HG03354 (cell line): ENCODE results near the gene CLCA1.

Experiments
- ATAC-seq: cut with Tn5 transposase; IDR thresholded peaks from one replicate; pipeline ENCODE4 v1.9.1; 2021; ENCODE audit warnings: mild to moderate bottlenecking; ENCODE audit not compliant: unreplicated experiment, poor library complexity, severe bottlenecking

The CLCA1 gene

GRCh38 chr1:86461482-86461881 is 7.2 kb upstream of the CLCA1 start:
- no peak for ATAC-seq

GRCh38 chr1:86464819-86465218 is 3.9 kb upstream of the CLCA1 start:
- ATAC-seq = no peak

- no peak for ATAC-seq
Measured at GRCh38 chr1:86466109-86466844, 2.5 kb upstream of the CLCA1 start.

GRCh38 chr1:86466986-86467385 is 1.7 kb upstream of the CLCA1 start:
- no peak for ATAC-seq

GRCh38 chr1:86470859-86471258 is 2.1 kb downstream of the CLCA1 start:
- no peak for ATAC-seq

GRCh38 chr1:86471291-86471690 is 2.6 kb downstream of the CLCA1 start:
- ATAC-seq = no peak

- no peak for ATAC-seq
Measured at GRCh38 chr1:86472152-86472551, 3.4 kb downstream of the CLCA1 start.

- peak; percentile 63 for ATAC-seq
Measured at GRCh38 chr1:86472767-86473166, 4.0 kb downstream of the CLCA1 start.

- no peak for ATAC-seq
Measured at GRCh38 chr1:86477256-86477655, 8.5 kb downstream of the CLCA1 start.

GRCh38 chr1:86477682-86478081 is 9.0 kb downstream of the CLCA1 start:
- no peak for ATAC-seq

- ATAC-seq = no peak
Measured at GRCh38 chr1:86478416-86479156, 9.9 kb downstream of the CLCA1 start.

- ATAC-seq = no peak
Measured at GRCh38 chr1:86481966-86482365, 13.2 kb downstream of the CLCA1 start.

- ATAC-seq = no peak
Measured at GRCh38 chr1:86487131-86487810, 18.5 kb downstream of the CLCA1 start.

GRCh38 chr1:86487811-86488141 is 19.0 kb downstream of the CLCA1 start:
- ATAC-seq = no peak

- no peak for ATAC-seq
Measured at GRCh38 chr1:86489242-86489878, 20.6 kb downstream of the CLCA1 start.

GRCh38 chr1:86491171-86491950 is 22.6 kb downstream of the CLCA1 start:
- ATAC-seq = no peak

GRCh38 chr1:86498281-86498680 is 29.6 kb downstream of the CLCA1 start:
- ATAC-seq = no peak

GRCh38 chr1:86499987-86500593 is 31.4 kb downstream of the CLCA1 start:
- peak; percentile 72 for ATAC-seq

GRCh38 chr1:86500714-86501113 is 32.0 kb downstream of the CLCA1 start:
- ATAC-seq = no peak
